Fibroblast of skin of right quadriceps (primary cell): ENCODE measurements around the gene UMOD.

ENCODE experiments used
- DNase-seq: peaks from one replicate; pipeline ENCODE4 v3.0.0-alpha.2; 2013

Gene UMOD

DNA sequence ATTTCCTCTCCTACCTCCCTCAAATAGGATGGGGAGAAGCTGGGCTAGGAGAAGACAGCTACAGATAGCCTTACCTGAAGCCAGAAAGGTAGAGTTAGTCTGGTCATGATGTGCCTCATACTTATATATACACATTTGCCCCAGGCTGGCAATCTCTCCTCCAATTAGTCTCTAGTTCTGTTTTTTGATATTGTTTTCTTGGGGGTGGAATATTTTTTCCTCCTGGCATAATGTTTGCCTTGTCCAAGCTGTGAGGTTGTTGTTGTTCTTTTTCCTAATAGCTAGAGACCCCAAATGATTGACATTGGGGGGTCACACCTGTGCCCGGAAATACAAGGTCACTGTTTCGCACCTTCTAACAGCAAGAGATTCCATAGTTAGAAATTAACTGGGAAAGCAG, at the start of gene UMOD:
UMOD (minus strand) TSS at position 101 of the 400 bp plus-strand sequence. CDS start 1,978 bp downstream, outside the sequence.
- no peak for DNase-seq

DNA sequence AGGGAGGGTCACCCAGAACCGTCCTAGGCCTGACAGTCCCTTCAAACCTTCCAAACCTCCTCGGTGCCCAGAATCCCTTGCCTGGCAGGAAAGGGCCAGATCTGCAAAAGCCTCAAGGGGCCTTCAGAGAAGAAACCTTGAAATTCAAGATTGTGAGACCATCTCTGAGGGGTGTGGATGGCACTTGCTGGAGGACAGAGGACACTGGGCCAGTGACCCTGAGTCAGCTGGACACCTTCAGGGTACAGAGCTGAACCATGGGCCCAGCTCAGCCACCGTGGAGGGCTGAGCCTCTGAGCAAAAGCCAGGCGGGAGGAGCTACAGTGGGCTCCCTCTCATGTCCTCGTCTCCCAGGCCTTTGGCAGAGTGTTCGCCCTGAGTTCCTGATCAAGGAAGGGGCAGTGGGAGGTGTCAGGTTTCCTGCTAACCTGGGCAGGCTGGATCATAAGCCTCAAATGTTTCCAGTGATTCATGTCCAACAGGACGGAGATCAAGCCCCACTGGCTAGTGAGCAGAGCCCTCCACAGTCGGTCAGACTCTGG, 49.0 kb upstream of the UMOD start:
- no peak for DNase-seq

DNA sequence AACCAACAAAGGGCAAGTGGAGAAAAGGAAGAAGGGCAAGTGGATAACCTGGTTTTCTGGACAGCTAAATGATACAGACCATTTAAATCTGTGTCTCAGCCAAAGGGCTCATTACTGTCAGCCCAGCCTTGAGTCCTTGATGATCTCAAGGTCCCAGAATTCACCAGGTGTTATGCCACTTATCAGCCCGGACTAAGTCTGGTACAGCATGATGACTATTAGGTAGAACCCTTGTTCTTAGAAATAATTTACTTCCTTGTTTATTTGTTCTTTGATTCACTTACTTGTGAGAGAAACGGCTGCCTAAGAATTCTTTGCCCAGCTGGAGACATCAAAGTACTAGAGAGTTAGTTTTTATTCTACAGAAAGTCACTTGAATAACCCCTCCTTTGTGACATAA, 48.6 kb upstream of the UMOD start:
- DNase-seq, result no peak

DNA sequence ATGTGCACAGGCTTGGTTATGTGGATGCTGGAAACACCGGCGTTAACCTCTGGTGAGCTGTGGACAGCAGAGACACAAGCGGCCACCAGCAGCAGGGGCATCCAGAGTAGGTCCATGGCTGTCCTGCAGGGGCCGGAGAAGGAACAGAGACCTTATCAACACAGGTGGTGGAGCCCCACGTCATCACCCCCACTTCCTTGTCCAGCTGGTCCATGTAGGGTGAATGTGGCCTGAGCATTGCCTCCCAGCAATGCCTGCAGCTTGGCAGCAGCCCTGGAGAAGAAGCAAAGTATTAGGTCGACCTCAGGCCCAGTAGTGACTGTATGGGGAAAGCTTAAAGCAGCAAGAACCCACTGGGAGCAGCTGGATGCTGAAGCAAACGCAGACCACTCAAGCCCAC, 46.7 kb upstream of the UMOD start:
- DNase-seq, result no peak

DNA sequence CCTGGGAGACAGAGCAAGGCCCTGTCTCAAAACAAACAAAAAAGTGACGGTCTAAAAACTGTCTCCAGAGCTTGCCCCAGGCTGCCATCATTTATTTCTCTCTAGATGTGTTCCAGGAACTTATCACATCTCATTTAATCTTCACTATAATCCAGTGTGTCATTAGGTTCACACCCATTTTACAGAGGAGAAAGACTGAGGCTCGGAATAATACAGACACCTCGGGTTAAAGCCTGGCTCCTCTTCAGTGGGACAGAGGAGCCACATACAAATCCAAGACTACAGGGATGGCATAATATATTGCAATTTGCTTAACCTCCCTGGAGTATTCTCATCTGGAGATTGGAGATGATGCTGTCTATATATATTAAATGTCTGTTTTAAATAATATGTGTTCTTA, 46.1 kb upstream of the UMOD start:
- DNase-seq, result no peak

DNA sequence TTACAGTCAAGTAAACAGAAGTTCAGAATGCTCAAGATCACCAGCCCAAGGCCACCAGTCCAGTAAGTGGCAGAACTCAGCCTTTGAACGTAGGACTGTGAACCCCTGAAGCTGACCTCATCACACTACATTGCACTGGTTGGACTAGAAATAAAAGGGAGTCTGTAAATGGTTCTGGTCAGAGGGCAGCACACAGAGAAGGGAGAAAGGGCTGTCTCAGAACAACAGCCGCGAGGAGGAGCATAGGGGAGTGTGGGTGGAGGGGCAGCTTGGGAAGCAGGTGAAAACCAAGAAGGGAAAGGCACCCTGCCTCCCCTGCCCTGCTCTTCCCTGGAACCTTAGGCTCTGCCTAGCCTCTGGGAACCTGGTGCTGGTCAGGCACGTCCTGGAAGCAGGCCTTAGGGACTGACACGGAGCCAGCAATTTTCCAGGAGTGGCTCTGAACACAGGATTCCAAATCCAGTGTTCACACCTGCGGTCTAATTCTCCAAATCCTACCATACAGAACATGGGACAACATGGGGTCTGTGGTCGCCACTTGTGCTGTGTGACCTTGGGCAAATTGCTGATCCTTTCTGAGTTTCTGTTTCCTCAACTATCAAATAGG, 45.1 kb upstream of the UMOD start:
- no peak for DNase-seq

DNA sequence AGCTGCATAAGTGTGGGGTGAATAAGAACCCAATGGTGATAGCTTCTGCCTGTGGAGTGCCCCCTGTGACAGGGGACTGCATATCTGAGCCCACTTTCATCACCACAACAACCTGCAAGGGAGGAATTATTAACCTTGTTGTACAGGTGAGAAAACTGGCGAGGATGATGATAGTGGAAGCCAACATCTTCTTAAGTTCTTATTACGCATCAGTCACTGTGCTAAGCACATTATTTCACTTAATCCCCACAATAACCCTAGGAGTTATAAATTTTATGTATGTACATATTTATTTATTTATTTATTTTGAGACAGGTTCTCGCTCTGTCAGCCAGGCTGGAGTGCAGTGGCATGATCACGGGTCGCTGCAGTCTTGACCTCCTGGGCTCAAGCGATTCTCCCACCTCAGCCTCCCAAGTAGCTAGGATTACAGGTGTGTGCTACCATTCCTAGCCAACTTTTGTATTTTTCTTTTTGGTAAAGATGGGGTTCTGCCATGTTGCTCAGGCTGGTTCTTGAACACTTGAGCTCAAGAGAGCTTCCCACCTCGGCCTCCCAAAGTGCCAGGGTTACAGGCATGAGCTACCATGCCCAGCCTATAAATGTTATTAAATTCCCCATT, 44.4 kb upstream of the UMOD start:
- DNase-seq, result no peak

DNA sequence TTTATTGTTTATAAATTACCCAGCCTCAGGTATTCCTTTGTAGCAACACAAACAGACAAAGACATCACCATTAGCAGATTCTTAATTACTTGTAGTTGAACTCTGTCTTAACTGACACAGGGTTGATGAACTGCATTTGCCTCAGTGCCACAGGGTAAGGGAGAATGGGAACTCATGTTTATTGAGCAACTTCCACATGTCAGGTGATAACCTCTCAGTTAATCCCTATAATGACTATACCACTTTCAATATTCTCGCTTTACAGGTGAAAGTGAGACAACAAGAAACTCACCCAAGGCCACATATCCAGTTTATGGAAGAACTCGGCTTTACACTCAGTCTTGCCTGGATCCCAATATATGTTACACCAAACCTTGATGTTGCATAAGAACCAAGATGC, 43.4 kb upstream of the UMOD start:
- no peak for DNase-seq

DNA sequence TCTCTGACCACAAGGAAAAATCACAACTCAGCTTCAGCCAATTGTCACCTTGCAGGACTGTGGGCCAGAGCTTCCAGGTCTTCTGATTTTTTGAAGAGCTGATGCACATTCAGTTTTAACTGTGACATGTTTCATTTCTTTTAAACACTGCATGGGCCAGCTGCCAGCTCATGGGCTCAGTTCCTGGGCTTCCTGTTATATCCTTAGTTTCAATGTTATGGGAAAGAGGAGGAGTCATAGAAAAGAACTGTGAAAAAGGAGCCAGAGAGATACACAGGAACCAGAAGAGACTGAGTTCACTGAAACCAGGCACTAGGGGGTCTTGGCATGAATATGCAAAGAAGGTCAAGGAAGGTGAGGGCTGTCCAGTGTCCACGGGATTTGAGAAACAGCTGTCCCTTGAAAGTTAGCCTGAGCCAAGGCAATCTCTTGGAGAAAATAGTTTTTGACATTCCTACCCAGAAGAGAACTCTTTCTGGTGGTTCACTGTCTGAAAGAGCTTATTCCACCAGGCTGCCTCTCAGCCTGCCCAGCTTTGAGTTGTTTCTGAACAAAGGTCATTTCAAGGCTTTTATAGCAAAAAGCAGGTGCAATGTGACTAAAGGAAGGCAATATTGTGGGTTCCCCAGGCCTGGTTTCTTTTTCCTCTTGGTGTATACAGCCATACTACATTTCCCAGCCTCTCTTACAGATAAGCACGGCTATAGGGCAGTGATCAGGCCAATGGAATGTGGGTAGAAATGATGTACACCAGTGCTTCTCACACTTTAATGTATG, 41.5 kb upstream of the UMOD start:
- DNase-seq, result no peak

DNA sequence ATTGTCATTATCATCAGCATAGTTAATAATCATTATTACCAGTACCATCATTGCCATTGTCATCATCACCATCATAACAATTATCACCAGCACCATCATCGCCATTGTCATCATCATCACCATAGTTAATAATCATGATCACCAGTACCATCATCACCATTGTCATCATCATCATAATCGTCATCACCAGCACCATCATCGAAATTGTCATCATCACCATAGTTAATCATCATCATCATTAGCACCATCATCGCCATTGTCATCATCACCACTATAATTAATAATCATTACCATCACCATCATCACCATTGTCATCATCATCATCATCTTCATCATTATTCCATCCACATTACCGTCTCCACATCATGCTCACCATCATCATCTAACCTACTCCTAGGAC, 38.5 kb upstream of the UMOD start:
- no peak for DNase-seq

DNA sequence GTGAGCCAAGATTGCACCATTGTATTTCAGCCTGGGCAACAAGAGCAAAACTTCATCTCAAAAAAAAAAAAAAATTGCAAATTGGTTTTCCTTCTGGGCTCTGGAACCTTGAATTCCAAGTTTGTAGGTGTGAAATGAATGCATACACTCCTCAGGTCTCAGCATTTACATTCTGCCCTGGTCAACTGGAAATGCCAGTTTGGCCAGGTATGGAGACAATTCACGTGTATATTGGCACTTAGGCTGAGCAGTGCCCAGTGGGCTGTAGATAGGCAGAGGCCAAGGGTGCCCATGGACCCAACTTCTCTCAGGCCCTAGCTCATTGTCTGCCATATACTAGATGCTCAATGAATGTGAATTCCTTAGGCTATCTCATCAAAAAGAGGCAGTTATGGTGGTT, 36.3 kb upstream of the UMOD start:
- no peak for DNase-seq

DNA sequence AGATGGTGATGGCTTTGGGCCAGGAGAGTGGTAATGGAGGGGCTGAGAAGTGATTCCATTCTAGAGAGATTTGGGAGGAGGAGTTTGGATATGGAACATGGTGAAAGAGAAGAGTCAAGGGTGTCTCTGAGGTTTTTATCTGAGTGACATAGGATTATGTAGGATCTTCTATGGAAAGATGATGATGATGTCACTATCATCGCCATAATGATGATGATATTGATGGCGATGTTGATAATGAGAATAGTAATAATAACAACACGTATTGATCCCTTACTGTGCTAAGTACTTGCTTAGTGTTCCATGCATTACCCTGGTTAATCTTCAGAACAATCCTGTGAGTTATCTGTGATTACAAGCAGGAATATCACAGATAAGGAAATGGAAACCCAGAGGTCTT, 35.5 kb upstream of the UMOD start:
- no peak for DNase-seq

DNA sequence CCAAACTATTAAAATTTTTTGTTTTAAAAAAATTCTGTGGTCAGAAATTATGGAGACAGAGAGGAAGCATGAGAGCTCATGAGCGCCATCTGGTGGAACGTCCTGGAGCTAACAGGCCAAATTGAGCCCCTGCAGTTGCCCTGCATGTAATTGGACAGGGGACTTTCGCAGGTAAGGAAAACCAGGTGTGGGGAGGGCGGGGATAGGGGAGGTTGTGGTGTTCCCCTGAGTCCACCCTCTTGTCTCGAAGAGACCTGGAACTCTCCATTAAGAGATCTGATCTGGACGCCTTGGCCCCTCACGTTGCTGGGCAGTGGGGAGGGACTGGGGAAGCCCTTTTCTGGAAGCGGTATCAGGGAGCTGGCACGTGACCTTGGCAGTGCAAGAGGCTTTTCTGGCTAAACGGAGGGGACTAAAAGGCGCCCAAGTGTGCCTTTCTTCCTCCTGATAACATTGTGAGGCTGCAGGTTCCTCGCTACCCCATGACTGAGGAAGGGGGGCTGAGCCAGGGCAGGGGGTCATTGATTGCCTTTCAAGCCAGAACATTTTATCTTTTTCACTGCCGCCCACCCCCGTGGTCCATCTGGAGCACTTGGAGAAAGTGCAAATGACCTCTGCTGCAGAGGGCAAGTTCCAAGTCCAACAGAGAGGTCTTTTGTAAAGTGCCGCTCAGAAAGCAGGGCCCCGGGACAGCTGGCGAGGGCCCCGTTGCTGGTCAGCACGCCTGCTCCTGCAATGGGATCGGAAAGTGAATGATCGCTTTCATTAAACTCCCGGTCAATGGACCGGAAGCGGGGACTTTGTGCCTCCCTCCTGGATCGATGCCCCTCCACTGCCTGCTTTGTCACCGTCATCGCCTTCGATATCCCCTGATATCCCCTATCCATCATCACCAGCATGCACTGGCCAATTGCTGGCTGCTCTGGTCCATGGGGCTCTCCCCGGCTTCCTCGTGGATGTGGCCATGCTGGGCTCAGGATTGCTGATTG, 33.6 kb upstream of the UMOD start:
- DNase-seq, result peak; percentile 20

DNA sequence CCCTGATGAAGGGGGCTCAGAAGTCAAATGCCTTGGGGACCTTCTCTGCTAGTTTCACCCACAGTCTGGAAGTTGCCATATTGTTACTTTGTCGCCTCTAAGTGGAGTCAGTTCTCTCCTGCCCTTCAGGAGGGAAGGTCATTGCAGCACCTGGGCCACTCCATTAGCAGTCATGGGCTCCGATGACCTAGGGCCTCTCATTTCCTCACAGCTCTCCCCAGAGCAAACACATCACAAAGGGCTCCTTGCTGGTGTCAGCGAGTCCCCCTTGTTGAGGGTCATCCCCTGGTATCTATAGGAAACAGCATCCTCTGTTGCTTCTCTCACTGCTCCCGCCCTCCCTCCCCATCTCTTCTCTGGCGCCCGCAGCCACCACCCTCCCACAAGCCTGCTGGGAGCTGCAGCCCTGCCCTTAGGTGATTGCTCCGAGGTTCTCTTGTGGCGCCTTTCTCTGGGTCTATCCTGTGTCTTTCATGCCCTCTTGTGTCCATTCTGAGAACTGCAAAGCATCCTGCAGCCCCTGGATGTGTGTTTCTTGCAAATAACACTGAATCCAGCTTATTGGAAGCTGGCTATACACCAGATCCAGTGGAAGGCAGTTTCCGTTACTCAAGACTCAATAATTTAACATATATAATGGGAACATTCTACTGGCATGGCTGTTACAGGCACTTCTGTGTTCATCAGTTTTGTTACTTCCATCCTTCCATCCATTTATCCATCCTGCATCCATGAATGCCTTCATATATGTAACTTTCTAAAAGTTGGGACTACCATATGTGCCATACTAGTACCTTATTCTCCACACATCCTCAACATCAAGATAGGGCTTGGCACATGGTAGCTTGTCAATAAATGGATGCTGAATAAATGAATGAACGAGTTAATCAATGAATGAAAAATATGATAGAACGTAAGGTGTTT, 30.9 kb upstream of the UMOD start:
- peak; percentile 51 for DNase-seq

DNA sequence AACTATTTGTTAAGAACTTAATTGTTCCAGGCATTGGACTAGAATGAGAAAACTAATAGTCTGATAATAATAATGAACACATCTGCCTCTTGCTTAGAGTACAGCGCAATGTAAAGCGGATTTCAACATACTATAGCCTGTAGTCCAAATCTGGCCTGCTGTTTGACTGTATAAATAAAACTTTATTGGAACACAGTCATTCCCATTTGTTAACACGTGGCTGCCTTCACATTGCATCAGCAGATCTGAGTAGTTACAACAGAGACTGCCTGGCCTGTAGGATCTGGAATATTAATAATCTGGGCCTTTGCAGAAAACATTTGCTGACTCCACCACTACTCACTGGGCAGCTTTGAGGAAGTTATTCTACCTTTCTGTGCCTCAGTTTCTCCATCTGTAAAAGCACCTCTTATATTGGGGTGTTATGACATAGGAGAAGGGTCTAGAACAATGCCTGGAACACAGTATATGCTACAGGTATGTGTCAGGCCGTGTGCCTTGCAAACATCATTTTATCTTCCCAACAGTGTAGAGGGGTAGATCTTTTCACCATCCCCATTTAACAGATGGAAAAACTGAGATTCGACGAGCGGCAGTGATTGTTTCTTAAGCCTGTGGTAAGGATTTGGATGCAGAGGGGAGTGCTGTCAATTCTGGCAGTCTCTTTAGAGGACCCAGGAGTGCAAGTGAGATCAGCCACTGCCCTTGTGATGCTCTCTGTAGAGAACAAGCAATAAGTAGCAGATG, 29.9 kb upstream of the UMOD start:
- no peak for DNase-seq

DNA sequence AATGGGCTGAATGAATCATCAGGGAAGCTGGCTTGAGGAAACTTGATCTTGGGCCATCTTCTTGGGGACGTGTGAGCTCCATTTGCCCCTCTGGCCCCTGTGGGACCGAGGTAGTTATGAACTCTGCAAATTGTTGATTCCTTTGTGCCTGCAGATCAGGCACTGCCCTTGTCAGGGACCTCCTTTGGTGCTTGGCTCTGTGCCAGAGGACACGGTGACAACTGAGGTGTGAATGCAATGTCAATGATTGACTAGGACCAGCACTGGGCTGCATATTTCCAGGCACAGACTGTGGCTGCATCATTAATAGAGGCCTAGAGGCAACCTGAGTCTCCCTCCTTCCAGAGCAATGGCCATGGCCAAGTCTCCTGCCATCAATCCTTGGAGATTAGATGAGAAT, 28.3 kb upstream of the UMOD start:
- DNase-seq, result no peak

DNA sequence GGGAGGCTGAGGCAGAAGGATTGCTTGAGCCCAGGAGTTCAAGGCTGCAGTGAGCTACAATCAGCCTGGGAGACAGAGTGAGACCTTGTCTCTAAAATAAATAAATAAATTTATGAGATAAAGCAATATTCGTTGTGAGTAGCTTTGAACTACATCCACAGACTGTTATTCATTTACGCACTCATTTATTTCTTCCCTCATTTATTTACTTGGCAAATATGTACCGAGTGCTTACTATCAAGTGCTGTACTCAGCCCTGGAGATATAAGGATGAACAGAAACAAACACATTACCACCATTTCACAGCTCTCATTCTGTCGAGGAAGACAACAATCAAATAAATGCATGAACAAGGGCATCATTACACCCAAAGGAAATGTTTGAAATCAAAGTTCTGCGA, 24.7 kb upstream of the UMOD start:
- no peak for DNase-seq

DNA sequence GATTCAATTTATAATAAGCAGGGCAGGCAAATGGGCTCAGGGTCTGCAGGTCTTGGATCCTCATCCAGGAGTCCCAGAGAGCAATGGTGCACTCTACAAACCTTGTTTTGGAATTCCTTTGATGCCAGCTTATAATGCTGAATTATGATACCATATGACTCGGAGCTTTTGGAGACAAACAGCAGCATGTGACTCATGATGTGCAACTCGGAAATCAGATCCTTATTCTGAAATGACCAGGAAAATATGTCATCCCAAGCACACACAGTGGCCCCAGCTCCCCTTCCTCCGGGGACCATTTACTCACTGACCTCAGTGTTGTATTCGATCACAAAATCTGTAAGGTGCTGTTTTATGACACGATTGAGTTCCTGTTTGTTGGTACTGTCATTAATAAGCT, 20.2 kb upstream of the UMOD start:
- DNase-seq, result no peak

DNA sequence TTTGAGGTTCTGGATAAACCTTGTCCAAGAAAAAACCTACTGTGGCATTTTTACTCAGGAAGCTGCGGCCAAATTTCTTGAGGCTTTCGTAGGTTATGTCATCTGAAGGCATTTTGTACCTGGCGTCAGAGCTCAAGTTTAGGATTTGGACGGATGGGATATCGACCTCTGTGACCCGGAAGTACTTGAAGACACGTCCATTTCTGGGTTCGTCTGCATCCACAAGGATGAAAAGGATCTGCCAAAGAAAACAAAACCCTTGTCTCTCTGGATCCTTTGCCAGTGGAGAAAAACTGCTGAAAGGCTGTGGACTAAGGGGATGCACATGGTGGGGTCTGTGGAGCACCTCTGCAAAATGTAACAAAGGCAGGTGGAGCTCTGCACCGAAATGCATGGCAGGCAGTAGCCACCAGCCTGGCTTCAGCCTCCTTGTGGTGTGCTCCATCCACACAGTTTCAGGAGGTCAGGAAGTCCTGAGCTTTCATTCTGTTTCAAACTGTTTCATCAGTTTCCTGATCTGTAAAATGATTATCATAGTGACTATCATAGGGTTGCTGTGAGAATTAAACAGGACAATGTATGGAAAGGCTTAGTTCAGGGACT, 17.0 kb upstream of the UMOD start:
- no peak for DNase-seq

DNA sequence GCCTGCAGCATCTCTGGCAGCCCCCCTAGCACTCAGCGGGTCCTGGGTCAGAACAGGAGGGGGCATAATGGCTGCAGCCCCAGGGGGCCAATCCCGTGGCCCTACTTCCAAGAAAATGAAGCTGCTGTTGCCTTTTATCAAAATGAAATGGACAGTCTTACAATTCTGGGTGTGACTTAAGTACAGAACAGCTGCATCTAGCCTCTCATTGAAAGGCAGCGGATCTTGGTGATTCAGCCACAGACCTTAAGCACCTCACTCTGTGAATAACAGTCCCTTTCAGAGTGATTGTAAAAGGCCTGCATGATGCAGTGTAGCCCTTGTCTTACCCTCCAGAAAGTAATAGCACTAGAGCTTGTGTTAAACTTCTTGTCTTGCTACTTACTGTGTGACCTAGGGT, 11.5 kb upstream of the UMOD start:
- DNase-seq, result no peak

DNA sequence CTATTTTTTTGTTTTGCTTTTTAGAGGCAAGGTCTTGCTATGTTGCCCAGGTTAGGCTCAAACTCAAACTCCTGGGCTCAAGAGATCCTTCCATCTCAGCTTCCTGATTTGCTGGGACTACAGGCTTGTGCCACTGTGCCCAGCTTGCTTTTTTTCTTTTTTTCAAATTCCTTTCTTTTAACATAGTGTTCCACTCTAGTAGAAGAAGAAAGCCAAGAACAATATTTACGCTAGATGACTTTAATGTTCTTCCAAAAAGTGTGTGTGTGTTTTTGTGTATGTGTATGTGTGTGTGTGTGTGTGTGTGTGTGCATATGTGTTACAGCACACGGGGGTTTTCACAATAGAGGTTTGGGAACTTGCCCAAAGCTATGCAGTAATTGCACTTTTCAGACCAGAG, 10.7 kb upstream of the UMOD start:
- DNase-seq, result no peak
